ENCODE results near the gene NCBP3. TPM values are rescaled to one million over a fixed set of nuclear protein-coding genes. Genes with fewer than 3 reads are reported as not detected.

NCBP3 gene
- total RNA-seq, 1 donor from 2014 or later: 8.2 TPM

GRCh38 chr17:3821101-3821500, 24.9 kb downstream of the NCBP3 start:
- Histone ChIP-seq H3K36me3 (ENCODE audit: control insufficient read depth, insufficient read depth, low read length) (peaks cover 9% of the 10 kb centered on the region), H3K4me3 (ENCODE audit: low read depth, low read length) (no peak overlapping the region), H3K27me3 (ENCODE audit: control insufficient read depth, insufficient read depth, low read length) (no peaks in the 10 kb centered on the region)
- no peak for FAIRE-seq
- DNase-seq (ENCODE audit: low read depth): no peak
- TF ChIP-seq CTCF (IDR thresholded peaks at IDR 0.05; ENCODE audit: insufficient read depth, low read length, severe bottlenecking): no peak

- no peak for FAIRE-seq
- peaks cover 12% of the 10 kb centered on the region for H3K36me3 ChIP-seq (ENCODE audit: control insufficient read depth, insufficient read depth, low read length)
- H3K27me3 ChIP-seq (ENCODE audit: control insufficient read depth, insufficient read depth, low read length): no peaks in the 10 kb centered on the region
- H3K4me3 ChIP-seq (ENCODE audit: low read depth, low read length): no peak overlapping the region
- TF ChIP-seq CTCF (IDR thresholded peaks at IDR 0.05; ENCODE audit: insufficient read depth, low read length, severe bottlenecking): no peak
- no peak for DNase-seq (ENCODE audit: low read depth)
Observed at GRCh38 chr17:3818786-3819185, 27.3 kb downstream of the NCBP3 start.

- H3K36me3 ChIP-seq (ENCODE audit: control insufficient read depth, insufficient read depth, low read length): peaks cover 15% of the 10 kb centered on the region
- no peak overlapping the region for H3K4me3 ChIP-seq (ENCODE audit: low read depth, low read length)
- H3K27me3 ChIP-seq (ENCODE audit: control insufficient read depth, insufficient read depth, low read length): no peaks in the 10 kb centered on the region
- FAIRE-seq (no peak), DNase-seq (ENCODE audit: low read depth) (no peak)
- no peak for TF ChIP-seq CTCF (IDR thresholded peaks at IDR 0.05; ENCODE audit: insufficient read depth, low read length, severe bottlenecking)
Observed at GRCh38 chr17:3817851-3818605, 28.0 kb downstream of the NCBP3 start.

GRCh38 chr17:3815925-3816324, 30.1 kb downstream of the NCBP3 start:
- Histone ChIP-seq H3K27me3 (ENCODE audit: control insufficient read depth, insufficient read depth, low read length) (no peaks in the 10 kb centered on the region), H3K4me3 (ENCODE audit: low read depth, low read length) (no peak overlapping the region), H3K36me3 (ENCODE audit: control insufficient read depth, insufficient read depth, low read length) (peaks cover 17% of the 10 kb centered on the region)
- FAIRE-seq: no peak
- no peak for TF ChIP-seq CTCF (IDR thresholded peaks at IDR 0.05; ENCODE audit: insufficient read depth, low read length, severe bottlenecking)
- no peak for DNase-seq (ENCODE audit: low read depth)

- no peak for FAIRE-seq
- TF ChIP-seq CTCF (IDR thresholded peaks at IDR 0.05; ENCODE audit: insufficient read depth, low read length, severe bottlenecking): no peak
- Histone ChIP-seq H3K27me3 (ENCODE audit: control insufficient read depth, insufficient read depth, low read length) (no peaks in the 10 kb centered on the region), H3K4me3 (ENCODE audit: low read depth, low read length) (no peak overlapping the region), H3K36me3 (ENCODE audit: control insufficient read depth, insufficient read depth, low read length) (peaks cover 21% of the 10 kb centered on the region)
- no peak for DNase-seq (ENCODE audit: low read depth)
Observed at GRCh38 chr17:3815122-3815521, 30.9 kb downstream of the NCBP3 start.

- no peak for TF ChIP-seq CTCF (IDR thresholded peaks at IDR 0.05; ENCODE audit: insufficient read depth, low read length, severe bottlenecking)
- H3K27me3 ChIP-seq (ENCODE audit: control insufficient read depth, insufficient read depth, low read length): no peaks in the 10 kb centered on the region
- FAIRE-seq (no peak), DNase-seq (ENCODE audit: low read depth) (no peak)
- H3K4me3 ChIP-seq (ENCODE audit: low read depth, low read length): no peak overlapping the region
- H3K36me3 ChIP-seq (ENCODE audit: control insufficient read depth, insufficient read depth, low read length): peaks cover 21% of the 10 kb centered on the region
Observed at GRCh38 chr17:3814361-3814760, 31.7 kb downstream of the NCBP3 start.

Measured in bronchial epithelial cell (primary cell).